ENCODE data around the gene LAMA4.

DNA sequence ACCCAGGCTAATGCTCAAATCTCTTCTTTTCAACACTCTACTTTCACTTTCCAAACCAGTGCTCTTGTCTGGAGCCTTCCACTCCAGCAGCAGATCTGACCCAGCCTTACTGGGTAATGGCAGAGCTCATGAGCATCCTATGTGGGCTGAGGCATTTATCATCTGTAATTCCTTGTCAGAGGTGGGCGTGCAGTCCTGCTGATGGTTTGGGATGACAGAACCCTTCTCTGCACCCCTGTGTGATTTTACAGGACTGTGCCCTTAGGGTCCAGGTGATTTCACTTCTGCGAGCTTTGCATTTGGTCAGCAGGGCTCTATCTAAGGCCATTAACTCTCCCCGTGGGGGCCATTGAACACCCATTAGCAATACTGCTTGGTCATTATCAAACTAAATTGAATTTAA is 55.4 kb downstream of the LAMA4 start:
- TF ChIP-seq ZNF565 (CRISPR knock-in tag; conservative IDR thresholded peaks at IDR 0.05; ENCODE audit: low read depth), result no peak
- TF ChIP-seq SNAI2 (CRISPR knock-in tag; IDR thresholded peaks at IDR 0.05), result no peak
- TF ChIP-seq, protein P1, sequence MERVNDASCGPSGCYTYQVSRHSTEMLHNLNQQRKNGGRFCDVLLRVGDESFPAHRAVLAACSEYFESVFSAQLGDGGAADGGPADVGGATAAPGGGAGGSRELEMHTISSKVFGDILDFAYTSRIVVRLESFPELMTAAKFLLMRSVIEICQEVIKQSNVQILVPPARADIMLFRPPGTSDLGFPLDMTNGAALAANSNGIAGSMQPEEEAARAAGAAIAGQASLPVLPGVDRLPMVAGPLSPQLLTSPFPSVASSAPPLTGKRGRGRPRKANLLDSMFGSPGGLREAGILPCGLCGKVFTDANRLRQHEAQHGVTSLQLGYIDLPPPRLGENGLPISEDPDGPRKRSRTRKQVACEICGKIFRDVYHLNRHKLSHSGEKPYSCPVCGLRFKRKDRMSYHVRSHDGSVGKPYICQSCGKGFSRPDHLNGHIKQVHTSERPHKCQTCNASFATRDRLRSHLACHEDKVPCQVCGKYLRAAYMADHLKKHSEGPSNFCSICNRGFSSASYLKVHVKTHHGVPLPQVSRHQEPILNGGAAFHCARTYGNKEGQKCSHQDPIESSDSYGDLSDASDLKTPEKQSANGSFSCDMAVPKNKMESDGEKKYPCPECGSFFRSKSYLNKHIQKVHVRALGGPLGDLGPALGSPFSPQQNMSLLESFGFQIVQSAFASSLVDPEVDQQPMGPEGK (CRISPR knock-in tag; IDR thresholded peaks at IDR 0.05; ENCODE audit: borderline replicate concordance), result no peak
- no peak for TF ChIP-seq ISL1 (CRISPR knock-in tag; IDR thresholded peaks at IDR 0.05)
- no peak for TF ChIP-seq PPARA (CRISPR knock-in tag; IDR thresholded peaks at IDR 0.05; ENCODE audit: borderline replicate concordance)
- TF ChIP-seq ZNF8 (CRISPR knock-in tag; IDR thresholded peaks at IDR 0.05), result no peak
- TF ChIP-seq, protein P2, sequence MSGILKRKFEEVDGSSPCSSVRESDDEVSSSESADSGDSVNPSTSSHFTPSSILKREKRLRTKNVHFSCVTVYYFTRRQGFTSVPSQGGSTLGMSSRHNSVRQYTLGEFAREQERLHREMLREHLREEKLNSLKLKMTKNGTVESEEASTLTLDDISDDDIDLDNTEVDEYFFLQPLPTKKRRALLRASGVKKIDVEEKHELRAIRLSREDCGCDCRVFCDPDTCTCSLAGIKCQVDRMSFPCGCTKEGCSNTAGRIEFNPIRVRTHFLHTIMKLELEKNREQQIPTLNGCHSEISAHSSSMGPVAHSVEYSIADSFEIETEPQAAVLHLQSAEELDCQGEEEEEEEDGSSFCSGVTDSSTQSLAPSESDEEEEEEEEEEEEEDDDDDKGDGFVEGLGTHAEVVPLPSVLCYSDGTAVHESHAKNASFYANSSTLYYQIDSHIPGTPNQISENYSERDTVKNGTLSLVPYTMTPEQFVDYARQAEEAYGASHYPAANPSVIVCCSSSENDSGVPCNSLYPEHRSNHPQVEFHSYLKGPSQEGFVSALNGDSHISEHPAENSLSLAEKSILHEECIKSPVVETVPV (CRISPR knock-in tag; IDR thresholded peaks at IDR 0.05), result peak; percentile 39; the same call in 1 of the 2 replicates
- no peak for TF ChIP-seq ZFP3 (CRISPR knock-in tag; IDR thresholded peaks at IDR 0.05)

Data from SK-N-SH treated with all-trans-retinoic acid at 6 μM for 48 hours (cell line).